HepG2 (cell line): ENCODE results near the gene MAPRE3. TPM values are rescaled to one million over a fixed set of nuclear protein-coding genes. Genes with fewer than 3 reads are reported as not detected.
A peak's percentile ranks its signal among the peaks of the same experiment; 100 is the strongest.

Source experiments
- ARID3A ChIP-seq: IDR thresholded peaks from 2 replicates; pipeline ENCODE4 v1.6.1; 2012; ENCODE audit warnings: low read depth, low read length, improper control_type of control experiment
- BRD4 ChIP-seq: sonication (generic); formaldehyde crosslinking; IDR thresholded peaks from 2 replicates; pipeline ENCODE4 v1.4.0; 2020; ENCODE audit warnings: missing genetic modification reagents
- E2F1 ChIP-seq: sonication (generic); formaldehyde crosslinking; IDR thresholded peaks from 2 replicates; pipeline ENCODE4 v1.5.0; 2020; ENCODE audit warnings: missing genetic modification reagents
- FOXO1 ChIP-seq: sonication (generic); formaldehyde crosslinking; IDR thresholded peaks from 2 replicates; pipeline ENCODE4 v1.4.0; 2020; ENCODE audit warnings: missing genetic modification reagents
- GPN1 ChIP-seq: sonication (generic); formaldehyde crosslinking; IDR thresholded peaks from 2 replicates; pipeline ENCODE4 v1.5.1; 2020; ENCODE audit warnings: missing genetic modification reagents, borderline replicate concordance
- MEIS2 ChIP-seq: sonication (generic); formaldehyde crosslinking; IDR thresholded peaks from 2 replicates; pipeline ENCODE4 v1.9.0; 2021; ENCODE audit warnings: mild to moderate bottlenecking, missing genetic modification reagents
- NR2C2 ChIP-seq: sonication (generic); formaldehyde crosslinking; IDR thresholded peaks from 2 replicates; pipeline ENCODE4 v1.4.0; 2020; ENCODE audit warnings: missing genetic modification reagents, mild to moderate bottlenecking, moderate library complexity, borderline replicate concordance
- POLR2AphosphoS2 ChIP-seq: IDR thresholded peaks from 2 replicates; pipeline ENCODE4 v1.6.1; 2011; ENCODE audit warnings: low read depth, low read length, improper control_type of control experiment
- SOX6 ChIP-seq, 2 experiments: fragments of 450-650 bp in 1 of 2; sonication (generic) in 1 of 2; formaldehyde crosslinking in 1 of 2; IDR thresholded peaks; 2 replicates each; pipeline versions ENCODE4 v1.4.0 to v1.6.1; 2017 to 2020; ENCODE audit warnings: antibody characterized with exemption in 1 of 2, mild to moderate bottlenecking in 1 of 2, missing genetic modification reagents in 1 of 2
- ZNF138 ChIP-seq: sonication (generic); formaldehyde crosslinking; IDR thresholded peaks from 2 replicates; pipeline ENCODE4 v1.5.0; 2020; ENCODE audit warnings: mild to moderate bottlenecking, low read depth, missing genetic modification reagents
- ZNF263 ChIP-seq: sonication (generic); formaldehyde crosslinking; IDR thresholded peaks from 2 replicates; pipeline ENCODE4 v1.4.0; 2020; ENCODE audit warnings: missing genetic modification reagents
- ZNF318 ChIP-seq: sonication (generic); formaldehyde crosslinking; IDR thresholded peaks from 2 replicates; pipeline ENCODE4 v1.4.0; 2020; ENCODE audit warnings: mild to moderate bottlenecking, missing genetic modification reagents
- ZNF501 ChIP-seq: sonication (generic); formaldehyde crosslinking; IDR thresholded peaks from 2 replicates; pipeline ENCODE4 v1.5.1; 2020; ENCODE audit warnings: mild to moderate bottlenecking, moderate library complexity, missing genetic modification reagents
- polyA plus RNA-seq, 8 experiments: library from polyadenylated mRNA; depleted of rRNA in 3 of 8; stranded (reverse) in 7 of 8; unstranded in 1 of 8; fragments of >200 nt; fragmentation: Illumina TruSeq in 4 of 8; extraction: Trizol in 4 of 8; gene quantifications; 2 replicates each; pipeline versions ENCODE4 v1.2.1 to v1.2.3, GENCODE V29; 2011 to 2016; ENCODE audit warnings: low read depth in 4 of 8, missing spikeins in 1 of 8, mixed read lengths in 1 of 8; ENCODE audit not compliant: insufficient read depth in 1 of 8
- total RNA-seq, 5 experiments: library from RNA; depleted of rRNA; stranded (reverse); fragments of >200 nt; fragmentation: Illumina TruSeq; extraction: Trizol; gene quantifications; 2 replicates each; pipeline ENCODE4 v1.2.3, GENCODE V29; 2016; ENCODE audit warnings: low read depth in 1 of 5

The MAPRE3 gene
- total and polyA plus RNA-seq, 2 of the 13 experiments (the other 11 are each of a cell fraction or from before 2014, with no cell fraction given), result 0.31 to 0.91 TPM

- TF ChIP-seq SOX6 (IDR thresholded peaks at IDR 0.05), result no peak
- 0 out of 2 replicates have a peak, but pooled peaks have one; percentile 9 for TF ChIP-seq SOX6 (CRISPR knock-in tag; IDR thresholded peaks at IDR 0.05)
- TF ChIP-seq POLR2AphosphoS2, result no peak
- peak; percentile 53; the same call in 1 of the 2 replicates for TF ChIP-seq ZNF263 (CRISPR knock-in tag)
- no peak for TF ChIP-seq ZNF138 (CRISPR knock-in tag)
- peak; percentile 96 for TF ChIP-seq ZNF501 (CRISPR knock-in tag)
- no peak for TF ChIP-seq ZNF318 (CRISPR knock-in tag)
- no peak for TF ChIP-seq E2F1 (CRISPR knock-in tag)
- TF ChIP-seq ARID3A, result no peak
- TF ChIP-seq NR2C2 (CRISPR knock-in tag), result no peak
- no peak for TF ChIP-seq GPN1
- TF ChIP-seq MEIS2 (CRISPR knock-in tag), result peak; percentile 35; the same call in 1 of the 2 replicates
- no peak for TF ChIP-seq BRD4 (CRISPR knock-in tag)
- no peak; the same call in 1 of the 2 replicates for TF ChIP-seq FOXO1 (CRISPR knock-in tag)
Observed at GRCh38 chr2:26942543-26943295, 27.7 kb upstream of the MAPRE3 start (continued).
